IMR-90 (cell line): ENCODE results near the gene GALNT9.

Experiments used
- FOS ChIP-seq: fragments of 150-350 bp; IDR thresholded peaks from 2 replicates; pipeline ENCODE4 v1.6.1; 2016; ENCODE audit warnings: low read depth, low read length
- POLR2A ChIP-seq: IDR thresholded peaks from 2 replicates; pipeline ENCODE4 v1.6.1; 2012; ENCODE audit warnings: mild to moderate bottlenecking, low read depth, low read length

GRCh38 chr12:132329720-132330548, 545 bp upstream of the GALNT9 start:
- TF ChIP-seq FOS (no peak), POLR2A (no peak)
